Fibroblast of pulmonary artery (primary cell): ENCODE measurements around the gene ZFP28.

Experiments
- DNase-seq: peaks from one replicate; pipeline ENCODE4 v3.0.0-alpha.2; 2010; ENCODE audit warnings: low read depth
- H3K4me3 ChIP-seq: replicated peaks from 2 replicates; pipeline ENCODE4 v1.5.1; 2011; ENCODE audit warnings: low read depth, mild to moderate bottlenecking, control low read depth, low read length, moderate library complexity
- TF ChIP-seq, protein P1 (sequence below): IDR thresholded peaks from 2 replicates; pipeline ENCODE4 v1.5.1; 2011; ENCODE audit warnings: mild to moderate bottlenecking, control low read depth, low read length, inconsistent platforms; ENCODE audit errors: missing control alignments

ZFP28 gene

GRCh38 chr19:56537442-56537841 lies 1.3 kb upstream of the ZFP28 start:
- TF ChIP-seq, protein P1, sequence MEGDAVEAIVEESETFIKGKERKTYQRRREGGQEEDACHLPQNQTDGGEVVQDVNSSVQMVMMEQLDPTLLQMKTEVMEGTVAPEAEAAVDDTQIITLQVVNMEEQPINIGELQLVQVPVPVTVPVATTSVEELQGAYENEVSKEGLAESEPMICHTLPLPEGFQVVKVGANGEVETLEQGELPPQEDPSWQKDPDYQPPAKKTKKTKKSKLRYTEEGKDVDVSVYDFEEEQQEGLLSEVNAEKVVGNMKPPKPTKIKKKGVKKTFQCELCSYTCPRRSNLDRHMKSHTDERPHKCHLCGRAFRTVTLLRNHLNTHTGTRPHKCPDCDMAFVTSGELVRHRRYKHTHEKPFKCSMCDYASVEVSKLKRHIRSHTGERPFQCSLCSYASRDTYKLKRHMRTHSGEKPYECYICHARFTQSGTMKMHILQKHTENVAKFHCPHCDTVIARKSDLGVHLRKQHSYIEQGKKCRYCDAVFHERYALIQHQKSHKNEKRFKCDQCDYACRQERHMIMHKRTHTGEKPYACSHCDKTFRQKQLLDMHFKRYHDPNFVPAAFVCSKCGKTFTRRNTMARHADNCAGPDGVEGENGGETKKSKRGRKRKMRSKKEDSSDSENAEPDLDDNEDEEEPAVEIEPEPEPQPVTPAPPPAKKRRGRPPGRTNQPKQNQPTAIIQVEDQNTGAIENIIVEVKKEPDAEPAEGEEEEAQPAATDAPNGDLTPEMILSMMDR: no peak
- no peak for DNase-seq
- no peak overlapping the region for H3K4me3 ChIP-seq

DNA sequence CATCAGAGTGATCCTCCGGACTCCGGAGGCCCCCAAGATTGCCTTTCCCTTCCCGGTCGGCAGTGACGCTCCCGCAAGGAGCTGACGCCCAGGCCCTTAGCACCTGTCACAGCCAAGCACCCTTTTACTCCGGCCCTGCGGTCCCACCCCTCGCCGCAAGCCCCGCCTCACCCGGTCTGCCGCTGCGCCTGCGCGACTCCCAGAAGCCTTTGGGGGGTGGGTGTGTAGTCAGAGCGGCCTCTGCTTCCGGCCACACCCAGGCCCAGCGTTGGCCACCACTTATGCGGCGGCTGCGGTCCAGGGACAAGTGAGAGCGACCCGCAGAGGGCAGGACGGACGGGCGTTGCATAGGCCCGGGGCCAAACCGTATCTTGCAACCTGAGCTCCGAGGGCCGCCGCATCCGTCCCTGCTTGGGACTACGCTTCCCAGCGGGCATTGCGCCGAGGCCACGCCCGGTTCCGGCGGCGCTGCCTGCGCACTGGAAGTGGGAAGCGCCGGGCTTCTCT lies 441 bp upstream of the ZFP28 start:
- DNase-seq: peak; percentile 90
- TF ChIP-seq, protein P1: no peak
- peak overlapping the region; percentile 81 for H3K4me3 ChIP-seq

- no peak for DNase-seq
- TF ChIP-seq, protein P1: no peak
- H3K4me3 ChIP-seq: no peak overlapping the region
Measured at GRCh38 chr19:56543776-56544175, 5.0 kb downstream of the ZFP28 start.

DNA sequence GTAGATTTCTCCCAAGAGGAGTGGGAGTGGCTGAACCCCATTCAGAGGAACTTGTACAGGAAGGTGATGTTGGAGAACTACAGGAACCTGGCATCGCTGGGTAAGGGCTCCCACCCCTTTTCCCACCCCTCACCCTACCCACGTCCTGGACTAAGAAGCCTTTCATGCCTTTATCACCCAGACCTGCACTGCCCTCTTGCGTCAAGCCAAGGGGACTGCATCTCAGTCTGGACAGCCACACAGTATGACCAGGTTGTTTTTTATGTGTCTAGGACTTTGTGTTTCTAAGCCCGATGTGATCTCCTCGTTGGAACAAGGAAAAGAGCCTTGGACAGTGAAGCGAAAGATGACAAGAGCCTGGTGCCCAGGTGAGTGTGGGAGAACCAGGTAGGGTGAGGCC lies 8.8 kb downstream of the ZFP28 start:
- no peak for DNase-seq
- no peak overlapping the region for H3K4me3 ChIP-seq
- TF ChIP-seq, protein P1: no peak

DNA sequence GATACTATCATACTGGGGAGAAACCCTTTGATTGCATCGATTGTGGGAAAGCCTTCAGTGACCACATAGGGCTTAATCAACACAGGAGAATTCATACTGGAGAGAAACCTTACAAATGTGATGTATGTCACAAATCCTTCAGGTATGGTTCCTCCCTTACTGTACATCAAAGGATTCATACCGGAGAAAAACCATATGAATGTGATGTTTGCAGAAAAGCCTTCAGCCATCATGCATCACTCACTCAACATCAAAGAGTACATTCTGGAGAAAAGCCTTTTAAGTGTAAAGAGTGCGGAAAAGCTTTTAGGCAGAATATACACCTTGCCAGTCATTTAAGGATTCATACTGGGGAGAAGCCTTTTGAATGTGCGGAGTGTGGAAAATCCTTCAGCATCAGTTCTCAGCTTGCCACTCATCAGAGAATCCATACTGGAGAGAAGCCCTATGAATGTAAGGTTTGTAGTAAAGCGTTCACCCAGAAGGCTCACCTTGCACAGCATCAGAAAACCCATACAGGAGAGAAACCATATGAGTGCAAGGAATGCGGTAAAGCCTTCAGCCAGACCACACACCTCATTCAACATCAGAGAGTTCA lies 15.6 kb downstream of the ZFP28 start:
- no peak overlapping the region for H3K4me3 ChIP-seq
- no peak for DNase-seq
- TF ChIP-seq, protein P1: no peak

DNA sequence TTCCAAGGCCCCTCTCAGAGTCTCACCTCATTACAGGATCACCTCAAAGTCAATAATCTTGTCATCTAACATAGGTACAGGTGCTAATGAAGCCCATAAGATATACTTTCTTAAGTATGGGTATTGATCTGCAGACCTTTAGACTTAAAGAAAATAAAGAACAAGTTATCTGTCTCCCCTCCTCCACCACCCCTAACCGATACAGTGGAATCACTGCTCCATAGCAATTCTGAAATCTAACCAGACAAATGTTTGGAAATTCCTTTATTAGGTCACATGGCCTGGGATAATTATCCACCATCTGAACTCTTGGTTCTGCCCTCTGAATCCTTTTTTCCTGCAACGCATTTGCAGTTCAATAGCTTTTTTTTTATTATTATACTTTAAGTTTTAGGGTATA lies 24.0 kb downstream of the ZFP28 start:
- DNase-seq: no peak
- no peak overlapping the region for H3K4me3 ChIP-seq
- TF ChIP-seq, protein P1: no peak

GRCh38 chr19:56566904-56567273 lies 28.1 kb downstream of the ZFP28 start:
- TF ChIP-seq, protein P1: no peak
- no peak for DNase-seq
- H3K4me3 ChIP-seq: peak overlapping the region; percentile 82
